HT-29 (cell line): ENCODE data around the gene PORCN. TPM values are rescaled to one million over a fixed set of nuclear protein-coding genes. Genes with fewer than 3 reads are reported as not detected.
"Not testable (repeated sequence)": the region's sequence is repeated elsewhere in the genome, so short reads cannot be mapped to it uniquely, and the experiment has no call there.

Experiments
- DNase-seq: peaks from one replicate; pipeline ENCODE4 v3.0.0-alpha.2; 2015; ENCODE audit warnings: low spot score
- total RNA-seq: library from RNA; depleted of rRNA; stranded (reverse); fragments of >200 nt; shearing (Covaris generic); gene quantifications from 2 replicates; pipeline ENCODE4 v1.2.3, GENCODE V29; 2014

The PORCN gene
- total RNA-seq, 1 experiment from 2014 or later, result 8.7 TPM

GRCh38 chrX:48512371-48512935 lies 3.7 kb downstream of the PORCN start:
- no peak for DNase-seq

- no peak for DNase-seq
These were observed 4.9 kb downstream of the PORCN start for GRCh38 chrX:48513670-48514069.

- DNase-seq, result no peak
These were observed 5.5 kb downstream of the PORCN start for GRCh38 chrX:48514126-48514806.

GRCh38 chrX:48514868-48515460 lies 6.2 kb downstream of the PORCN start:
- no peak for DNase-seq

- DNase-seq, result no peak
These were observed 7.0 kb downstream of the PORCN start for GRCh38 chrX:48515842-48516241.

GRCh38 chrX:48516285-48516684 lies 7.5 kb downstream of the PORCN start:
- no peak for DNase-seq

GRCh38 chrX:48516987-48517386 lies 8.2 kb downstream of the PORCN start:
- no peak for DNase-seq

GRCh38 chrX:48519481-48519880 lies 10.7 kb downstream of the PORCN start:
- not testable (repeated sequence) for DNase-seq

GRCh38 chrX:48520455-48520854 lies 11.7 kb downstream of the PORCN start:
- no peak for DNase-seq

GRCh38 chrX:48520976-48521352 lies 12.2 kb downstream of the PORCN start:
- no peak for DNase-seq

GRCh38 chrX:48521353-48522243 lies 12.8 kb downstream of the PORCN start, which contains the start of gene EBP:
Gene EBP, plus strand, starts transcription at chrX:48521808. Its CDS starts 1,964 bp downstream, at chrX:48523772.
- peak; percentile 97 for DNase-seq

- peak; percentile 11 for DNase-seq
These were observed 13.5 kb downstream of the PORCN start for GRCh38 chrX:48522291-48522690.

GRCh38 chrX:48523682-48524081 lies 14.9 kb downstream of the PORCN start:
- DNase-seq, result no peak

GRCh38 chrX:48525853-48526252 lies 17.1 kb downstream of the PORCN start:
- not testable (repeated sequence) for DNase-seq

GRCh38 chrX:48530736-48531135 lies 21.9 kb downstream of the PORCN start:
- no peak for DNase-seq

GRCh38 chrX:48531358-48531959 lies 22.7 kb downstream of the PORCN start:
- peak; percentile 15 for DNase-seq

GRCh38 chrX:48532161-48532560 lies 23.4 kb downstream of the PORCN start:
- DNase-seq, result no peak

- DNase-seq, result no peak
These were observed 24.4 kb downstream of the PORCN start for GRCh38 chrX:48533165-48533564.

- no peak for DNase-seq
These were observed 30.0 kb downstream of the PORCN start for GRCh38 chrX:48538641-48539344.

- peak; percentile 96 for DNase-seq
These were observed 30.7 kb downstream of the PORCN start, which contains the start of gene TBC1D25 for GRCh38 chrX:48539345-48540027. Gene TBC1D25, plus strand, starts transcription at chrX:48539714. Its CDS starts 84 bp downstream, at chrX:48539798.
